Fibroblast of skin of right biceps (primary cell): ENCODE results near the gene LTBP2.

Source experiments
- DNase-seq: peaks from one replicate; pipeline ENCODE4 v3.0.0-alpha.2; 2013

The LTBP2 gene

DNA sequence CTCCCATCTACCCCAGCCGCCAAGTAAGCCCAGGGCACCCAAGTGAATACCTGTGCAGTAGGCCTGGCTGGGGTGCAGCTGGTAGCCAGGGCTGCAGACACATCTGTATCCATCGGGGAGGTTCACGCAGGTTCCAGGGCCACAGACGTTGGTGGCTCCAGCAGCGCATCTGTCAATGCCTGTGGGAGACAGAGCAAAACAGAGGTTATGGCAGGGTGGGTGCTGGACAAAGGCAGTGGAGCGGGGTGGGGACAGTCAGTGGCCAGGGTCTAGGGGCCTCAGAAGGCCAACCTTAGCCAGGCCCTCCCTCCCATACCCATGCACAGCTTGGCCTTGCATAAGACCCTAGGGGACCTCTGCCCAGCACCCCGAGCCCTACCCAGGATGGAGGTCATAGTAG, 89.3 kb downstream of the LTBP2 start:
- no peak for DNase-seq

DNA sequence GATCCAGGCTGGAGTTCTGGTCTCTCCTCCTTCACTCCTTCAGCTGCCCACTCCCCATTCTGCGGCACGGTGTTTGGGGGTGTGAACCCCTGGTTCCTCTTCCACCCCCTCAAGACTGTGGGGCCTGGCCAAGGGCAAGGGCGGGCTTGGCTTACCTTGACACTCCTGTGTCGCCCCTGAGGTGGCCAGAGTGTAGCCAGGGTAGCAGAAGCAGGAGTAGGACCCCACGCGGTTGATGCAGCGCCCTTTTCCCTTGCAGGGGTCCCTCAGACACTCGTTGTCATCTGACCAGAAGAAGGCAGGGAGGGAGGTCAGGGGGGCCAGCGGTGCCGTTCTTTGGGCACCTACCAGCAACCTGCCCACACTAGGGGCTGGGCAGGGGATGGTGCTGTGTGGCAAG, 90.3 kb downstream of the LTBP2 start:
- no peak for DNase-seq

DNA sequence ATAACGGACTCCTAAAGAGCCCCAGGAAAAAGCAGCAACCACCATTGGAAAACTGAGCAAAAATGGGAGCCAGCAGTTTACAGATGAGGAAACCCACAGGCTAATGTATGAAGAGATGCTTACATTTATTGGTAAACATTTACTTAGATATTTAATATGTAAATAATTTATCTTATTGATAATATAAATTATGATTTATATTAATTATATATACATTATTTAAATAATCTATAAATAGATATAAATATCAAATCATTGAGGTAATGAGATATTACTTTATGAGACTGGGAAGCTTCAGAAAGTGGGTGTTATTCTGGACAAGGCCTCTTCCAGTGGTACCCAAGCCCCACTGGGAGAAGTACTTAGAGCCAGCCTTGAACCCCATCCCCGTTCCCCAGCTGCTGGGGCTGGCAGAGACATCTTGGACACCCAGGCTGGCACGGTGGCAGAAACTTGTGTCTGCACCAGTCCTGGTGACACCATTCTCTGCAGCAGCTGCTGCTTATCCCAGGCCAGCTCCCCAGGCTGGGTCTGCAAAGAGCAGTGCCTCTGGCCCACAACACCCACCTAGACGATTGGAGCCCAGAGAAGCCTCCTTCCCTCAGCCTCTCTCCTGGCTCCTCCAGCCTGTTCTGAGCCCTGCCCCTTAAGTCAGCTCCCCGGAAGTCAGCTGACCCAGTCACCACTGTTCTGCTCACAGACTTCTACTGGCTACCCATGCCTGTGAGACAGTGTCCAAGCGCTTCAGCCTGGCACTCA, 92.5 kb downstream of the LTBP2 start:
- DNase-seq = no peak

DNA sequence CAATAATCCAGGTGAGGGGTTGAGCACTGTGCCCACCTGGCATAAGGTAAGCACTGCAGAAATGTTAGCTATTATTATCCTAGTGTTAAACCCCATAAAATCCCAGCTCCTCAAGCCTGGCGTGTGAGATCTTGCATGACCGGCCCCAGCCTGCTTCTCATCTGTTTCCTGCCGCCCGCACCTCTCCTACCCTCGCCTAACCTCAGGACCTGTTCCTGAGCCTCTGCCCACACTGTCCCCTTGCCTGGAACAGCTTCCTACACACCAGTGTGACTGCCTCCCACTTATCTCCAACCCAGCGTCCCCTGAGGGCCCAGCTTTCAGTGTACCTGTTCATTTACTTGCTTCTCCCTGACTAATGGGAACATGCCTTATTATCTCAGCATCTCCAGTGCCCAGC, 93.8 kb downstream of the LTBP2 start:
- no peak for DNase-seq

DNA sequence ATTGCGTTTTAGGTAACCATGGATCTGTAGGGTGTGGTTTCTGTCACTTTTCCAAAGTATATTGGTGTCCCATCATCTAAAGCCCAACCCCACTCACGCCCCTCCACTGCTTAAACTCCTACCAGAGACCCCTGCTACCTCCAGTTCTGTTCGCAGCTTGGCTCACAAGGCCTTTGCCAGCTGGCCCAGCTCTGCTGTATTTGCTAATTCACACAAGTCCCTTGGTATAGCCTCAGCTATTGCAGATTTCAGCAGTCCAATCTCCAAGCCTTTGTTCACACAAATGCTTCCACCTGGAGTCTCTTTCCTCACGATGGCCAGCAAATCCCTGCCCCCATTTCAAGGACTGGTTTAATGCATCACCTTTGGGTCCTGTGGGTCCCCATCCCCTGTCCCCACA, 94.3 kb downstream of the LTBP2 start:
- DNase-seq = no peak

DNA sequence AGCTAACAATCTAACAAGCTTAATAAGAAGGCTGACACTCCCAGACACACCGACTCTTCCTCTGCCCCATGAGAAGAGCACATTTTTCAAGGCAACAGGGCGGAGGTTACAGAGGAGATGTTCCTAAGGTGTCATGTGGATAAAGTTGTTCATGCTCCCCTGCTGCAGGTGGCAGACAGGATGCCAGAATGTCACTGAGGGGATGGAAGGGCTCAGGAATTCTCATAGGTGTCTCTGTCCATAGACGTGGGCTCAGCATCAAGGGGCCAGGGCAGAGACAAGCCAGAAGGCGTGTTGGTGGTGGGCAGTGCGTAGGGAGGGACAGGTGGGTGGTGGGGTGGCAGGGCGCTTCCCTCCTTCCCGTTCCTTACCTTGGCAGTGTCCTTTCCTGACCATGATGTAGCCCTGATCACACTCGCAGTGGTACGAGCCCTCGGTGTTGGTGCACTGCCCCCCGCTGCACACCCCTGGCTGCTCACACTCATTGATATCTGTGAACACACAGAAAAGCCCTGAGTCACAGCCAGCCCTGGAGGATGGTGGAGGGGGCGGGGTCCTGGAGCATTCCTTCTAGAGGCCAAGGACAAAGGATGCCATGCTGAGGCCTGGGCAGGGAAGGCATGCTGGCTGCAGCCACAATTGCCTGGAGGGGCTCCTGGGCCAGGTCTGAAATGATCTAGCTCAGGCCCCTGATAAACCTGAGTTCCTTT, 95.4 kb downstream of the LTBP2 start:
- DNase-seq = peak; percentile 48

DNA sequence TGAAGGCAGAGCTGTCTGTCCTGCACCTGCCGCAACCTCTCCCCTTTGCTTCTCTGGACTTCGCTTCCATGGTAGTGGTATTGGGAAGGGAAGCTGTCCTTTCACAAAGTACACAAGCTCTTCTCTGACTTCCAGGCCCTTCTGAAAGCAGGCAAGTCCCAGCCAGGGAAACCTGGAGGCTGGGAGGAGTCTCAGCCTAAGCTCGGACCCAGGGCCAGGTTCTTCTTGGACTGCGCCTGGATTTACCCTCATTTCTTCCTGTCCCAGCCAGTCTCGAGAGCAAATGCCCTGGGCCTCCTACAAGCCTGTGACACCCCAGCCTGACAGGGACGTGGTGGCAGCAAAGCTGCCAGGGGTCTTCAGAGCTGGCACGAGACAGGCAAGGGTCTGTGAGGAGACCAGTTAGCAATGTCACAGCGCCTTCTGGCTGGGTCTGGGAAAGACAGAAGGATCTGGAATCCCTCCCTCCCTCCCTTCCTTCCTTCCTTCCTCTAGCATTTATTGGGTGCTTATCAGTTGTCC, 96.1 kb downstream of the LTBP2 start:
- DNase-seq = no peak

DNA sequence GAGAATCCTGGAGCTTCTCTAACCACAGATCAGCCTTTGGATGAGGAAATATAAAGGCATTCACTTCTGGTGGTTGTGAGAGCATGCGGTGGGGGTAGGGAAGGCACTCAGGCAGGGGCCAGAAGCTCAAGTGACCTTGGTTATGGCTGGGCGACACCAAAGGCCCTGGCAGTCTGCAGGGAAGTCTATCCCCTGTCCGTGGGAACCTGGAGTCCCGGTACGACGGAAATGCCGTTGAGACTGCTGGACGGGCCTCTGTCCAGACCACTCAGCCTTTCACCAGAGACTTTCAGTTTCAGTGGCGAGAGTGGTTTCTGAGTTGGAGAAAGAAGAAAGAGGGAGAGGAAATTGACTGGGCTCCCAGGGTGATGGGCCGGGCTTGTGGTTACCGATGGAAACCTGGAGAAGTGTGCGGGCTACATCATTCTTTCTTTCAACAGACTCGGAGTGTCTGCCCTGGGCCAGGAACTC, 97.5 kb downstream of the LTBP2 start:
- DNase-seq = peak; percentile 85

DNA sequence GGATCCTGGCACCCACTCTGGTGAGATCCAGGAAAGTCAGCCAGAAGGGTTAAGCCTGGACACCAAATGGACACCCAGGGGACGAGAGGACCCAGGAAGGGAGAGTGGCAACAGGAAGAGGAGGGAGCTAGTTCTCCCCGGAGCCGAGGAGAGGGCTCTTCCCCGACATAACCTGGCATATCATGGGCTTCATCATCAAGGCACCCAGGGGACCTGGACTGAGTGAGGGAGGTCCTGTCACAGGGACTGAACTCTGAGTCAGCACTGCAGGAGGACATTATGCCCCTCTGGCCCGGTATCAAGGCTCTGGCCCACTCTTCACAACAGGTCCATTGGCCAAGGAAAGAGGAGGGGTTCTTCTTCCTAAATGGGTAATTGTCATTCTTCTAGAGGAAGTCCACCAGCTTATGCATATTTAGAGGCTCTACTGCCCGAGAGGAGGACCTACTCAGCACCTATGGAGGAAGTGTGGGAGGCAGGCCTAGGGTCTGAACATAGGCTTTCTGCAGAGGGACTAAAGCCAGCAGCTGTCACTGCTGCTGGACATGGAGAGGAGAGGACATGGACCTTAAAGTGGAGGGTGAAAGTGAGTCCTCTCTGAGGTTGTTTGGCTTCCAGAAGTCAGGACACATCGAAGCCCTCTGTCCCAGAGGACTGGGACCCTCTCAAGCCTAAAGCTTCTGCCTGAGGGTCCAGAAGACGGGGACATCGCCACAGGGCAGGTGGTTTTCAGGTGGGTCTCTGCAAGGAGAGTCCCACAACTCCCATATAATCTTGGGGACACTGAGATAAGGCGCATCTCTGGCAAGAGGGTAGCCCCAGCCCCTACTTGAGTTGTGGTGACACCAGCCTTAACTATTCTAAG, 99.8 kb downstream of the LTBP2 start:
- no peak for DNase-seq

DNA sequence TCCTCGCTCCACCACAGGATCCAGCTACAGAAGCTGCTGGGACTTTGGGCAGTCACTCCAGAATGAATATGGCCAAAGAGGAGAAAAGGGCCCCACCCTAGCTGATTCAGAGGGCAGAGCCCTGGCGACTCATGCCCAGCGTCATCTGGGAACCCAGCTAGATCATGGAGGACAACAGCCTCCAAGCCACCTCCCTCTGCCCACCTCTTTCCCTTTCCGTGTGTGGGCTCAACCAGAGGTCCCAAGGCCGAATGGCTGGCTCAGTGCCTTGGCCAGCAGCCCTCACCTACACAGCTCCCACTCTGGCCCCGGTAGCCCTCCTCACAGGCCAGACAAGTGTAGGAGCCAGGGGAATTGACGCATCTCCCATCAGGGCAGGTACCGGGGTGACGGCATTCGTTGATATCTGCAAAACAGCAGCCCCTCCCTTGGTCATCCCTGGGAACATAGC, 101.1 kb downstream of the LTBP2 start:
- DNase-seq = peak; percentile 54

DNA sequence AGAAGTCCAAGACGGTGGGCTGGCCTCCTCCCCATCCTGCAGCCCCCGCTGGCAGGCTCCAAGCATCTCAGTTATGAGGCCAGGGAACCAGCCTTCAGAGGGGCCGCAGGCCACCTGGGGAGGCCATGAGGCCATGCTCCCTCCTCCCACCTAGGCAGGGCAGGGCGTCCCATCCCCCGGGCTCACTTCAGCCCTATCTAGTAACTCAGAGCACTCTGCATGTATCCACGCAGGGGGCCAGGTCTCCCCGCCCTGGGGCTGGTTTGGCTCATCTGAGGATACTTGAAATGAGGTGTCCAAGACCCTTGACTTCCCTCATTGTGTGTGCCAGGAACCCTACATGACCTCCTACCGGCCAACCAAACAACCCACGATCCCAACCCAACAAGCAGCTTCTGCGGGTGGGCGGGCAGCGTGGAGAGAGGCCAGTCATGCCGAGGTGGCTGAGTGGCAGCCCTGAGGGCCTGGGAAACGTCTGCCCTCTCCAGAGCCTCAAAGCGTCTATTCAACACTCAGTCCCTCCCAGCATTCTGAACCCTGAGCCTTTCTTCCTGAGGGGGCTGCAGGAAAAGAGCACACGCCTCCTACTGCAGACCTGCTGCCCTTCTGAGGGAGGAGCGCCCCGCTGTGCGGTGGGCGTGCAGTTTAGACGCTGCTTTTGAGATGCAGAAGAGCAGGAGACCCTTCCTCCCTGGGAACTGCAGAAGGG, 101.7 kb downstream of the LTBP2 start:
- no peak for DNase-seq

DNA sequence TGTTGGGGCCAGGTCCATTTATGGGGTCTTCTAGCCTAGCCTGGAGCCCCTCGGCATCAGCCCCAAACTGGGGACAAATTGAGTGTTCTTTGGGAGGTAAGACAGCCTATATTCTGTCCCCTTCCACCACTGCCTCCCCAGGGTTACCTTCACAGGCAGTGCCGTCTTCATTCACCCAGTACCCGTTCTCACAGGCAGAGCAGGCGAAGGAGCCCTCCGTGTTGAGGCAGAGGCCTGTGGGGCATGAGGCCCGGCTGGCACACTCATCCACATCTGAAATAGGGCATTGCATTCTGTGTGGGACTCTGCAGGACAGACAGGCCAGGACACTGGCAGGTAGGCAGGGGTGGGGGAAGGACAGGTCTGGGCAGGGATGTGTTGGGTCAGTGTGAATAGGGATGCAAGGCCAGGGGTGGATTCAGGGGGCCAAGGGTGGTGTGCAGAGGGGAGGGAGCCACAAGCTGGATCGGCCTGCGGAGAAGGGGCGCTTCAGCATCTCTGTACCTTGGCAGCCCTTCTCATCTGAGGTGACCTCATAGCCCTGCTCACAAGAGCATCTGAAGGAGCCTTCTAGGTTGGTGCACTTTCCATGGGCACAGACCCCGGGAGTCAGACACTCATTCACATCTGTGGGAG, 102.3 kb downstream of the LTBP2 start:
- DNase-seq = no peak

DNA sequence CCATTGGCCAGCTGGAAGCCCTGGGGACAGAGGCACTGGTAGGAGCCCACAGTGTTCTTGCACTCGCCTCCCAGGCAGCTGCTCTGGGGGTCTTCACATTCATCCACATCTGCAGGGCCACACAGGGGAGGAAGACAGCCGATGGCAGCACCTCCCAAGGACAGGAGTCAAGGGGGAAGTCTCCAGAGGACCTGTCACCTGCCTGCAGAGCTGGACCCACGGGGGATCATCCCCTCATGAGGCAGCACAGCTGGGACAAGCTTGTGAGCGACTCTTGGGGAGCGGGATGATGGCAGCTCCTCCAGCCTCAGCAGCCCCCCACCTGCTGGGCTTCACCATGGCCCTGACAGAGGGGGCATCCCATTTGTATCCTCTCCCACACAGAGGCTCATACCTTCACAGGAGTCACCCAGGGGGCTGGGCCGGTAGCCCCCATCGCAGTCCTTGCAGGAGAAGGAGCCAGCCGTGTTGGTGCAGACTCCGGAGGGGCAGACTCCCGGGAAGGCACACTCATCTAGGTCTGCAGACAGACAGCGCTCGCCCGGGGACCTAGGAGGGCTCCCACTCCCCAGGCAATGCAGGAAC, 103.1 kb downstream of the LTBP2 start:
- no peak for DNase-seq

DNA sequence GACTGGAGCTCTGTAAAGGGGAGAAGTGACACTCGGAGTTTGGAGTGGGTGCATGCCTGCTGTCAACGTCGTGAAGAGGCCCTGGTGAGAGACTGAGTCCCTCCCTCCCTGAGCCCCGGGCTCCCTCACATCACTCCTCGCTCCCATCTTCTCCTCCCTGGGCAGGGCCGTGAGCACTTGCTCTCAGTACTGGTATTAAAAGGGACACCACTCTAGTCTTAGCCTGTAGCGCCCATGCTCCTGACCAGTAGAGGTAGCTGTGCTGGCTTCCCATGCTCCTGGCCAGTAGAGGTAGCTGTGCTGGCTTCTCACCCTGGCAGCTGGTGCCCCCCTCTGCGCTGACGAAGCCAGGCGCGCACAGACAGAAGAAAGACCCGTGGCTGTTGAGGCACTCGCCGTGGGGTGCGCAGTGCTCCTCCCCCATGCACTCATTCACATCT, 103.7 kb downstream of the LTBP2 start:
- DNase-seq = peak; percentile 30

DNA sequence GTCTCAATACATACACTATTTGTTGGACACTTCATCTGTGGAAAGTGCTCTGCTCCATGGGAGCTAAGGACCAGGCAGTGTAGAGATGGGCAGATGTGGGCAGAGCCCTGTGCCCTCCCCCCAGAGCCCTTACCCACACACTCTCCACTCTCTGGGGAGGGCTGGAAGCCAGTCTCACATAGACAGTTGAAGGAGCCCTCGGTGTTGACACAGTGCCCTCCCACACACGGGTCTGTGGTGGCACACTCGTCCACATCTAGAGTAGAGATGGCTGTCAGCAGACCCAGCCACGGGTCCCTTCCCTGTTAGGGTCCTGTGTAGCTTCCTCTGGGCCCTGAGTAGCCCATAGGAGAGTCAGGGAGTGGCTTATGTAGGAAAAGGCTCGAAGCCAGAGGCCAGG, 104.2 kb downstream of the LTBP2 start:
- DNase-seq = no peak

DNA sequence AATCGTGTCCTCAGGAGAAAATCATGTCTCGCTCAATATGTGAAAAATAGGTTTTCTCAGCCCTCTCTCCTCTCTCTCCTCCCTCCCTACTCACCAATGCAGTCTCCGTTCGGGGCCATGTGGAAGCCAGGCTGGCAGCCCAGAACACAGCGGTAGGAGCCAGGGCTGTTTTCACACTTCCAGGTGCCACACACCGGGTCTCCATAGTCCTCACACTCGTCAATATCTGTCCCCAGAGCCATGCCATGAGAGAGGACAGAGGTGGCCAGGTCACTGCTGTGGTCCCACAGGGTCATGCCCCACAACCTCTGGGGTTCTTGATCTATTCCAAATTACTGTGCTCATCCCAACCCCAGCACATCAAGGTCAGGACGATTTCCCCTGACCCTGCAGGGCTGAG, 105.0 kb downstream of the LTBP2 start:
- DNase-seq = no peak

DNA sequence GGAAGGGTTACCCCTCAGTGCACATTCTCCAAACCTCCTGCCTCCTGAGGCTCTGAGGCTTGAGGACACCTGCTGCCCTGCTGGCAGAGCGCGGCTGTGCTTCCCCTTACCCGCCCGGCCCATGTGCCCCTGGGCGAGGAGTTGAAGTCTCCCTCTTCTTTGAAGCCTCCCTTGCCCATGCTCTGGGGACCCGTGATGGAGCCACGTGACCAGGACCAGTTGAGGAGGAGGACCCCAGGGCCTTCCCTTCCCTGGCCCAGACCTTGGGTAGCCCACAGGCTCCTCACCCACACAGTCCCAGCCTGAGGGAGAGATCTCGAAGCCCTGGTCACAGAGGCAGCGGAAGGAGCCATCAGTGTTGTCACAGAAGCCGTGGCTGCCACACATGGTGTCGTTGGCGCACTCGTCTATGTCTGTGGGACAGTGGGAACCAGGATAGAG, 105.6 kb downstream of the LTBP2 start:
- no peak for DNase-seq

DNA sequence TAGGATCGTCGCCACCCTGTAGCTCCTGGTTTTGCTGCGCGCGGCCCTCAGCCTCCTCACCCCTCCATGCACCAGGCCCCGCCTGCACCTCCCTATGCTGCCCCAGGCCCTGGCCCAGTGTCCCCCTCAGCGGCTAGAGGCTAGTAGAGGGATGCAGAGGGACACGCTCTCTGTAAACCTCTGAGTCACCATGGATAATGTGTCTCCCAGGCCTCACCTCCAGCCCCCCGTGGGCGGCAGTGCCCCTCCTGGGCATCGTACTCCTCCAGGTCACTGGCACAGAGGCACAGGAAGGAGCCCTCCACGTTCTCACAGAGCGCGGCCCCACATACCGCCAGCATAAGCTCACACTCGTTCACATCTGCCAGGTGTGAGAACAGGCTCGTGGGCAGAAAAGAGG, 106.2 kb downstream of the LTBP2 start:
- DNase-seq = no peak

DNA sequence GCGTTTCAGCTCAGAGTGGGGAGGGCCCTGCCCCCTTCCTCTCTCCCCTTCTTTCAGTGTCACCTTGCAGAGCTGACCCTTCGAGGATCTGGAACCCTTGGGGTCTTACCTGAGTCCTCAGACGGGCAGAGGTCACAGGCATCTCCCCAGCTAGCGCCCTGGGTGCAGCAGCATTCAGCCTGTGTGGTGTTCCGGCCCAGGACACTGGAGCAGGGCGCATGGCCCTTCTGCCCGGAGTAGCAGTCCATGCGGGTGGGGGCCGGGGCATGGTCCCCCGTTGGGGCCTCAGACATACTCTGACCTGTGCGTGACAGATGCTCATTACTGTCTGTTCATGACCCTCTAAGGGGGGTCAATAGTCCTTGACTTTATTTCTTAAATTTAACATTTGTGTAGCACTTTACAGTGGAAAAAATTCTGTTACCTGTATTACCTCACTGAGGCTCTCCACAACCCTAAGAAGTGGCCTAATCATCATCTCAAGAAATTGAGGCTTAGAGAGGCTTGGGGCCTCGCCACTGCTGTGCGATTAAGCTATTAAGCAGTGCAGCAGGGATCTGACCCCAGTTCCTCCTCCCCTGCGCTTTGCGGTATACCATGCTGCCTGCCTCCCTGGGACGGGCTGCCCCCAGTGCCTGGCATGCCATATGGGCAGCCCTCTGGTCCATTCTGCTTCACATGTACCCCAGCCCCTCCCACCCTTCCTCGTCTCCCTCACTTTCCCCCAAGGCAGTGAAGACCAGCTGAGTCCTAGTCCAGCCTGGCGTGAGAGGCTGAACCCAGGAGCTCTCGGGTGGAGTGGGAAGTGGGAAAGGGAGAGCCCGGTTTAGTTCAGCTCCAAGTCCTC, 106.9 kb downstream of the LTBP2 start:
- no peak for DNase-seq

DNA sequence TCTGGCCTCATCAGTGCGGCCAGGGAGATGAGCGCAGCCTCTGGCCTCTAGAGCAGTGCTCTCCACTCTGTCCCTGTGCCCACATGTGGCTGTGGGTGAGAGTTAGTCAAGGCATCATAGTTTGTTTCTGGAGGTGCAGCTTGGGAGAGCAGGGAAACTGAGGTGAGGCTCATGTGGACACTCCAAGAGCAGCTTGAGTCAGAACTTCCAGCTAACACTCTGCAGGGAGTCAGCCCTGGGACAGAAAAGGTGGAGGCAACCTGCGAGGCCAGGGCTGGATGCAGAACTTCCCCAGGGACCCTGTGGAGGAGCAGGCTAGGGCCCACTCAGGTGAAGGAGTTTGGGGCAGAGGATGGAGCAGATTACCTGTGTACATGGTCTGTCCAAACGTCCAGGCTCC, 107.6 kb downstream of the LTBP2 start:
- no peak for DNase-seq

DNA sequence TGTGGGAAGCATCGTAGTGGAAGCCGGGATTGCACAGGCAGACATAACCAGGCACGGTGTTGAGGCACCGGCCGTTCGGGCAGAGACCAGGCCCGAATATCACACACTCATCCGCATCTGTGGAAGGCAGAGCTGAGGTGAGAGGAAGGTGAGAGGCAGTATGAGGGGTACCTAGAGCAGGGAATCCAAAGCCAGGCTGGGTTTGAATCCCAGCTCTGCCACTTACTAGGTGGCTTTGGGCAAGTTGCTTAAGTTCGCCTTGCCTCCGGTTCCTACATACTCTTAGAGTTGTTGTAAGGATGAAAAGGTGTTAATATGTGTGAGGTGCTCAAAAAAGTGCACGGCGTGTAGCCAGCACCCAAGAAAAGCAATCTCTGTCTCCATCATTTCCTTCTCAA, 108.1 kb downstream of the LTBP2 start:
- DNase-seq = no peak
